HEK293T (cell line): ENCODE data around the gene NCSTN.

ENCODE experiments used
- CTCF ChIA-PET: fragments of 350-600 bp; formaldehyde crosslinking; extraction: SDS; loops from one replicate; lab custom pipeline; 2021; ENCODE audit warnings: antibody characterized with exemption, inconsistent platforms; lab: Yijun Ruan, JAX
- POLR2A ChIA-PET: fragments of 350-600 bp; formaldehyde crosslinking; extraction: SDS; loops from one replicate; lab custom pipeline; 2020; ENCODE audit warnings: antibody characterized with exemption, inconsistent platforms; lab: Yijun Ruan, JAX
- DNase-seq: peaks from one replicate; pipeline ENCODE4 v3.0.0; 2012; ENCODE audit warnings: mixed read lengths; ENCODE audit errors: extremely low spot score
- ARNT ChIP-seq: fragments of 450-650 bp; IDR thresholded peaks from 2 replicates; pipeline ENCODE4 v1.6.1; 2017; ENCODE audit warnings: mild to moderate bottlenecking
- BHLHE40 ChIP-seq: fragments of 450-650 bp; IDR thresholded peaks from 2 replicates; pipeline ENCODE4 v1.6.1; 2016; ENCODE audit warnings: mild to moderate bottlenecking, moderate library complexity, borderline replicate concordance
- CTBP1 ChIP-seq: fragments of 450-650 bp; IDR thresholded peaks from 2 replicates; pipeline ENCODE4 v1.6.1; 2016; ENCODE audit warnings: borderline replicate concordance
- ELF4 ChIP-seq: fragments of 450-650 bp; IDR thresholded peaks from 2 replicates; pipeline ENCODE4 v1.6.1; 2017; ENCODE audit warnings: antibody characterized with exemption
- FOXA1 ChIP-seq: fragments of 450-650 bp; IDR thresholded peaks from 2 replicates; pipeline ENCODE4 v1.6.1; 2016; ENCODE audit warnings: mild to moderate bottlenecking
- FOXK2 ChIP-seq: fragments of 450-650 bp; IDR thresholded peaks from 2 replicates; pipeline ENCODE4 v1.6.1; 2016; ENCODE audit warnings: mild to moderate bottlenecking
- FOXM1 ChIP-seq: fragments of 450-650 bp; IDR thresholded peaks from 2 replicates; pipeline ENCODE4 v1.6.1; 2017; ENCODE audit warnings: mild to moderate bottlenecking, borderline replicate concordance
- HDGF ChIP-seq: fragments of 450-650 bp; IDR thresholded peaks from 2 replicates; pipeline ENCODE4 v1.6.1; 2017; ENCODE audit warnings: antibody characterized with exemption, borderline replicate concordance
- L3MBTL2 ChIP-seq: fragments of 450-650 bp; conservative IDR thresholded peaks from 2 replicates; pipeline ENCODE4 v1.6.1; 2016; ENCODE audit warnings: mild to moderate bottlenecking
- LEF1 ChIP-seq: fragments of 450-650 bp; IDR thresholded peaks from 2 replicates; pipeline ENCODE4 v1.6.1; 2017; ENCODE audit warnings: mild to moderate bottlenecking, borderline replicate concordance
- NFRKB ChIP-seq: fragments of 450-650 bp; IDR thresholded peaks from 2 replicates; pipeline ENCODE4 v1.6.1; 2016; ENCODE audit warnings: mild to moderate bottlenecking, moderate library complexity
- PKNOX1 ChIP-seq: fragments of 450-650 bp; IDR thresholded peaks from 2 replicates; pipeline ENCODE4 v1.6.1; 2016
- SP1 ChIP-seq: fragments of 450-650 bp; IDR thresholded peaks from 2 replicates; pipeline ENCODE4 v1.6.1; 2017
- SUZ12 ChIP-seq: fragments of 450-650 bp; IDR thresholded peaks from 2 replicates; pipeline ENCODE4 v1.6.1; 2016; ENCODE audit warnings: mild to moderate bottlenecking
- TARDBP ChIP-seq: fragments of 450-650 bp; IDR thresholded peaks from 2 replicates; pipeline ENCODE4 v1.6.1; 2016
- ZNF384 ChIP-seq: fragments of 450-650 bp; IDR thresholded peaks from 2 replicates; pipeline ENCODE4 v1.6.1; 2016

NCSTN gene

DNA sequence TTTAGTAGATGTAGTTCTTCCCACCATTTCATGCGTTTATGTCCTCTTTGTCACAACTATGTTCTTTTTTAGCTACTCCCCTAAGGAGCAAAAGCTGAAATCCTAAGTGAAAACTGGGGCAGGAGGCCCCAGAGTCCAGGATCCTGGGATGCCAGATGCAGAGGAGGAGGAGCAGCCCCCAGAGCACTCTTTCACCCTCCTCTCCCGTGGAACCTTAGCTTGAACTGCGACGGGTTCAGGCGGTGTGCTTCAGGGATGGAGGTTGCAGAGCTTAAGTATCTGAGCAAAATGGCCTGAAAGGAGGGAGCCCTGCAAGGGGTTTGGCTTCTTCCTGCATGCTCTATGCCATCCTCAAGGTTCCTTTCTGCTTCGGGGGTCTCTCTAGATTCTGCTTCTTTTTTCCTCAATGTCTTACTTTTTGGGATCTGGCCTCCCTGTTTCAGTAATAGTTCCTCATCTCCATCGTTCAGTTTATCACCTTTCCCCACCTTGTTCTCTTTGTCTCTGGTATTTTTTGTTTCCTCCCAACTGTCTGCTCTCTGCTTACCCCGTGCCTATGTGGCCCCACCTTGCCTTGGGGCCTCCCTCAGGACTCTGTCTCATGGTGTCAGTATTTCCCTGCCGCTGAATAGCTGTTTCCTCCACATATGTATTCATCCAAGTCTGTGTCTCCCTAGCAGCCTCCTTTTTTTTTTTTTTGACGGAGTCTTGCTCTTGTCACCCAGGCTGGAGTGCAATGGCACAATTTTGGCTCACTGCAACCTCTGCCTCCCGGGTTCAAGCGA lies 21.0 kb downstream of the NCSTN start:
- no peak for TF ChIP-seq NFRKB
- no peak for TF ChIP-seq SUZ12
- no peak for TF ChIP-seq TARDBP
- TF ChIP-seq ELF4: no peak
- TF ChIP-seq FOXK2: no peak
- TF ChIP-seq LEF1: no peak
- TF ChIP-seq ARNT: no peak
- no peak for TF ChIP-seq SP1
- TF ChIP-seq CTBP1: no peak
- no peak for TF ChIP-seq FOXM1
- TF ChIP-seq BHLHE40: no peak
- no peak for TF ChIP-seq ZNF384
- TF ChIP-seq PKNOX1: no peak
- no peak for TF ChIP-seq FOXA1
- TF ChIP-seq HDGF: no peak
- DNase-seq: no peak
- ChIA-PET POLR2A (interaction anchor here (1.7 kb wide), 1 partner anchor 160 kb away, joined by 3 read pairs; no protein-coding TSS in a partner anchor), CTCF (interaction anchor here (3.7 kb wide), 1 partner anchor 13 kb away, joined by 20 read pairs; no protein-coding TSS in a partner anchor)

- DNase-seq: no peak
- ChIA-PET POLR2A (no interaction called here), CTCF (interaction anchor here (2.0 kb wide), 1 partner anchor 12 kb away, joined by 6 read pairs; no protein-coding TSS in a partner anchor)
- TF ChIP-seq NFRKB: no peak
- no peak for TF ChIP-seq SP1
- TF ChIP-seq TARDBP: no peak
- TF ChIP-seq ZNF384: no peak
- TF ChIP-seq CTBP1: no peak
- TF ChIP-seq FOXM1: no peak
- TF ChIP-seq FOXK2: no peak
- no peak for TF ChIP-seq FOXA1
- TF ChIP-seq LEF1: no peak
- no peak for TF ChIP-seq SUZ12
- no peak for TF ChIP-seq L3MBTL2
- no peak for TF ChIP-seq ARNT
- TF ChIP-seq ELF4: no peak
- no peak for TF ChIP-seq HDGF
- no peak for TF ChIP-seq BHLHE40
- TF ChIP-seq PKNOX1: no peak
Measured at GRCh38 chr1:160365325-160365724, 22.1 kb downstream of the NCSTN start.

DNA sequence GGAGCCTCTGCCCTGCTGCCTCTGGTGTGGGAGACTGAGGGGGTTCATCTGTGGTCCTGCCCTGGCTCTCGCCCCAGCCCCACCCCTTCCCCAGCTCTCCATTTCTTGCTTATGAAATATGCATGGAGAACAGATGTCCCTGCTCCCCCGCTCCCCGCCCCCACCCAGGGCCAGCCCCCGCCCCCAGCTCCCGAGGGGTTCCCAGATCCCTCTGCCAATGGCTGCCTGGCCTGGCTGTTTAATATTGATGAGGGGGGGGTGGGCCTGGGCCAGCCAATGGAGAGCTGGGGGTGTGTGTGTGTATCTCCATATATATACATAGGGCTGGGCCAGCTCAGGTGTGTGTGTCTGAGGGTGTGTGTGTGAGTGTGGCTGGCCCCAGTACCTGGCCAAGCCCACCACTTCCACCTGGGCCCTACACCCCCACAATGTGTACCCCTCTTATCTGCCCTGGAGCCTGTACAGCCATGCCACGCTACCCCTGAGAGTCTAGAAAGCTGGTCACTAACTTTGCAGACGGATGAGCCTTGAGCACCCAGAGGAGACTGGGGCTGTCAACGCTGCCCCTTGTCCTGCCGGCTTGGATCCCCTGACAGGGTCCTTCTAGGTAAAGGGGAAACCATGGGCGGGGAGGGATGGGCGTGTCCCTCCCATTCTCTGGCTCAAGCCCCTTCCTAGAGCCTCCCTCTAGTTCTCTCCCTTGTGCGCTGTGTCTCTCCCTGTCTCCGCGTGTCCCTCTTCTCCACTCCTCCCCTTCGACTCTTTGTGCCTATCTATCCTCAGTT lies 23.7 kb downstream of the NCSTN start, which contains the start of gene NHLH1:
NHLH1 (plus strand) TSS at position 341 of the 785 bp plus-strand sequence. CDS start 3,661 bp downstream, outside the sequence.
- TF ChIP-seq ARNT (no peak), SUZ12 (no peak), HDGF (no peak), CTBP1 (no peak), L3MBTL2 (no peak), TARDBP (no peak), NFRKB (no peak), FOXM1 (no peak)
- CTCF ChIA-PET: interaction anchor here (2.0 kb wide), 1 partner anchor 10 kb away, joined by 6 read pairs; no protein-coding TSS in a partner anchor
- DNase-seq: no peak
- POLR2A ChIA-PET: interaction anchor here (1.1 kb wide), 1 partner anchor 105 kb away, joined by 3 read pairs; the partner anchor contains the start of gene DCAF8

DNA sequence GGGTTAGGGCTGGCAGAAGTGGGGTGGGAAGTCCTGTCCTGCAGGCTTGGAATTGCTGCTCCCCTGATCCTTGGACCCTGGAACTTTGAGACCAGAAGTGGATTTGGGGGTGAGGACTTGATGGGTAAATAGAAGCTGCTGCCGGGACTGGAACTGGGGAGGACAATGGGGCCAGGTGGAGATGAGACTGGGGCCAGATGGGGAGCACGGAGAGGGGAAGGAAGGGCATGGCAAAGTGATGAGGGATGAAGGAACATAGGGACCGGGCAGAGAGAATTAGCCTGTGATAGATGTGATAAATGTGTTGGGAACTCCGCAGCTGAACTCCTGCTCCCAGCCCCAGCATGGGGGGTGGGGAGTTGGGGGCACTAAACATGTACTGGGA lies 24.3 kb downstream of the NCSTN start:
- ChIA-PET CTCF (interaction anchor here (0.5 kb wide), 1 partner anchor 9 kb away, joined by 4 read pairs; no protein-coding TSS in a partner anchor), POLR2A (interaction anchor here (1.1 kb wide), 1 partner anchor 105 kb away, joined by 3 read pairs; the partner anchor contains the start of gene DCAF8)
- TF ChIP-seq FOXK2 (no peak), ZNF384 (no peak), HDGF (no peak), CTBP1 (no peak)
- no peak for DNase-seq

DNA sequence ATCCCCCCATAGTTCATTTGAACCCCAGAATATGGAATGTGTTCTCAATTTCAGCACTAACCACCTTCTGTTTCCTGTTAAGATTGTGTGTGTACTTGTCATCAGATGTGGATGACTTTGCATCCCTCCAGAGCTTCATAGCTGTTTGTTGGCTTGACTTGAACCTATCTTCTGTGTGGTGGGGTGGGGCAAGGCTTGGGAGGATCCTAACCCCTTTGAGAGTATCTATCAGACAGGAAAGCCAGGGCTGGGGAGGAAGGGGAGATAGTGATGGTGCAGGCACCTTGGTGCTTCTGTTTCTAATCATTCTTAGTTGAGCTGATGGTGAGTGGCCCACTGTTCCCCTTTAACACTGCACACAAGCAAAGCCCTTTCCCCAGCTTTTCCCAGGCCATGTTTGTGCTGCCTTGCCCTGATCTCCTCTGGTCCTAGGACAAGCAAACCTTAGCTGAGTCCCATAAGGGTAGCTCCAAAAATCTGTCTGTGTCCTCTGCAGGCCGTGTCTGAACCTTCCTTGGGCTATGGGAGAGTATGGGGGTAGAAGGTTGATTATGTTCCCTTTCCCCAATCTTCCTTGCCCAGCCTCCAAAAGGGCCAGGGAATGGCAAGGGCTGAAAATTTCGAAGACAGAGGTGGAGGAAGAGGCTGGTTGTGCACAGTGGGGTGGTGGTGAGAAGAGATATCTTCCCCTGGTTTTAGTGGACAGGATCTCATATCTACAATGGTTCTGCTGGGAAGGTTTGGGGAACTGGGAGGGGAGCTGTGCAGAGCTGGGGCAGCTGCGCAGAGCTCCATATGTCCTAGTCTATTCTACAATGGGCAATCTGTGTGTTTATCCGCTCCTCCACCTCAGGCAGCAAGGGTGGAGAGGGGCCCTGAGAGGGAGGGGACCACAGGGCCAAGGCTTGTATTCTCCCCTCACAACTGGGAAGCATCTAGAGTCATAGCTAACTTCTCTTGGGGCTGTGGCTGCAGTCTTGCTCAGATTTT lies 25.0 kb downstream of the NCSTN start:
- CTCF ChIA-PET: interaction anchor here (0.5 to 1.1 kb wide), 2 partner anchors 8 kb away, joined by 4 to 5 read pairs; no protein-coding TSS in a partner anchor
- no peak for DNase-seq
- POLR2A ChIA-PET: interaction anchor here (1.1 kb wide), 1 partner anchor 106 kb away, joined by 3 read pairs; the partner anchor contains the start of gene DCAF8
- no peak for TF ChIP-seq ZNF384

DNA sequence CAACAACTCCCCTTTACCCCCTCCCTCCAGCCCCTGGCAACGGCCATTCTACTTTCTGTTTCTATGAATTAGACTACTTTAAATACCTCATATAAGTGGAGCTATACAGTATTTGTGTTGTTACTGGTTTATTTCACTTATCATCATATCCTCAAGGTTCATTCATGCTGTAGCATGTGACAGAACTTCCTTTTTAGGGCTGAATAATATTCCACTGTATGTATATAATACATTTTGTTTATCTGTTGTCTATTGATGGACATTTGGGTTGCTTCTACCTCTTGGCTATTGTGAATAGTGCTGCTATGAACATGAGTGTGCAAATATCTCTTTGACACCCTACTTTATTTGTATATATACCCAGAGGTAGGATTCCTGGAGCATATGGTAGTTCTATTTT lies 25.9 kb downstream of the NCSTN start:
- TF ChIP-seq LEF1 (no peak), ELF4 (no peak), SUZ12 (no peak), FOXM1 (no peak), FOXA1 (no peak), ARNT (no peak), PKNOX1 (no peak), NFRKB (no peak), SP1 (no peak), TARDBP (no peak), FOXK2 (no peak), ZNF384 (no peak), L3MBTL2 (no peak), CTBP1 (no peak), BHLHE40 (no peak)
- CTCF ChIA-PET: interaction anchor here (1.1 kb wide), 1 partner anchor 8 kb away, joined by 5 read pairs; no protein-coding TSS in a partner anchor
- POLR2A ChIA-PET: no interaction called here
- no peak for DNase-seq
